HG03025 (cell line): ENCODE data around the gene ACOX1.
A peak's percentile ranks its signal among the peaks of the same experiment; 100 is the strongest.
"Not testable (repeated sequence)": the region's sequence is repeated elsewhere in the genome, so short reads cannot be mapped to it uniquely, and the experiment has no call there.

Source experiments
- ATAC-seq: cut with Tn5 transposase; IDR thresholded peaks from one replicate; pipeline ENCODE4 v1.9.1; 2021; ENCODE audit warnings: mild to moderate bottlenecking, moderate library complexity; ENCODE audit not compliant: unreplicated experiment, low FRiP score

Gene ACOX1

GRCh38 chr17:75983501-75984181 is 4.7 kb upstream of the ACOX1 start:
- ATAC-seq = no peak

GRCh38 chr17:75981019-75981615 is 2.2 kb upstream of the ACOX1 start:
- ATAC-seq = no peak

- no peak for ATAC-seq
These were observed 1.4 kb upstream of the ACOX1 start for GRCh38 chr17:75980188-75981018.

- ATAC-seq = peak; percentile 24
These were observed 780 bp upstream of the ACOX1 start for GRCh38 chr17:75979705-75980187.

- ATAC-seq = no peak
These were observed 2.7 kb downstream of the ACOX1 start for GRCh38 chr17:75976175-75976848.

GRCh38 chr17:75975757-75976174 is 3.2 kb downstream of the ACOX1 start:
- ATAC-seq = no peak

- ATAC-seq = not testable (repeated sequence)
These were observed 3.8 kb downstream of the ACOX1 start for GRCh38 chr17:75975187-75975586.

GRCh38 chr17:75970626-75971025 is 8.3 kb downstream of the ACOX1 start:
- no peak for ATAC-seq

GRCh38 chr17:75970011-75970523 is 8.9 kb downstream of the ACOX1 start:
- no peak for ATAC-seq

GRCh38 chr17:75969044-75969443 is 9.9 kb downstream of the ACOX1 start:
- not testable (repeated sequence) for ATAC-seq

GRCh38 chr17:75965468-75965867 is 13.5 kb downstream of the ACOX1 start:
- ATAC-seq = no peak

- no peak for ATAC-seq
These were observed 19.0 kb downstream of the ACOX1 start for GRCh38 chr17:75959839-75960511.

GRCh38 chr17:75959051-75959838 is 19.7 kb downstream of the ACOX1 start:
- ATAC-seq = no peak

GRCh38 chr17:75950855-75951554 is 28.0 kb downstream of the ACOX1 start:
- ATAC-seq = no peak

- ATAC-seq = no peak
These were observed 28.5 kb downstream of the ACOX1 start for GRCh38 chr17:75950421-75950820.

GRCh38 chr17:75945211-75945610 is 33.8 kb downstream of the ACOX1 start:
- ATAC-seq = no peak

GRCh38 chr17:75943491-75943890 is 35.5 kb downstream of the ACOX1 start:
- ATAC-seq = no peak

GRCh38 chr17:75942473-75942872 is 36.5 kb downstream of the ACOX1 start:
- no peak for ATAC-seq

- no peak for ATAC-seq
These were observed 37.5 kb downstream of the ACOX1 start for GRCh38 chr17:75941442-75941819.
